GM10248 (cell line): ENCODE measurements around the gene MYORG.

Source experiments
- CTCF ChIA-PET: fragments of 300-600 bp; sonication (Branson Sonifier 250); formaldehyde crosslinking; extraction: SDS; loops from one replicate; lab custom pipeline; 2021; ENCODE audit warnings: antibody characterized with exemption; lab: Yijun Ruan, JAX
- POLR2A ChIA-PET: fragments of 350-650 bp; sonication (Branson Sonifier 250); formaldehyde crosslinking; extraction: SDS; loops from one replicate; lab custom pipeline; 2020; ENCODE audit warnings: antibody characterized with exemption; lab: Yijun Ruan, JAX
- DNase-seq: peaks from one replicate; pipeline ENCODE4 v3.0.0; 2012; ENCODE audit errors: extremely low spot score
- CTCF ChIP-seq: IDR thresholded peaks from 2 replicates; pipeline ENCODE4 v1.5.1; 2012; ENCODE audit warnings: mild to moderate bottlenecking, low read depth; ENCODE audit errors: extremely low read depth, missing control alignments, control extremely low read depth

The MYORG gene

GRCh38 chr9:34337403-34337802 is 39.3 kb downstream of the MYORG start:
- ChIA-PET POLR2A (no interaction called here), CTCF (interaction anchor here (0.9 to 8.0 kb wide), 2 partner anchors 39 to 83 kb away, joined by 3 to 162 read pairs; partner anchors contain the start of gene MYORG)
- no peak for TF ChIP-seq CTCF
- DNase-seq, result no peak

- no peak for DNase-seq
- CTCF ChIA-PET, result interaction anchor here (0.7 to 8.0 kb wide), 4 partner anchors 24 to 256 kb away, joined by 3 to 162 read pairs (median 6); partner anchors contain the start of gene MYORG
- TF ChIP-seq CTCF, result no peak
- POLR2A ChIA-PET, result interaction anchor here (0.5 to 2.8 kb wide), 2 partner anchors 13 to 41 kb away, joined by 4 to 9 read pairs; partner anchors contain the start of gene MYORG
These were observed 41.3 kb downstream of the MYORG start for GRCh38 chr9:34335376-34335775.

- ChIA-PET POLR2A (interaction anchor here (0.9 to 2.8 kb wide), 2 partner anchors 42 to 44 kb away, joined by 3 to 9 read pairs; partner anchors contain the start of gene MYORG), CTCF (interaction anchor here (0.8 to 8.0 kb wide), 6 partner anchors 11 to 257 kb away, joined by 3 to 162 read pairs (median 6); partner anchors contain the start of gene MYORG)
- DNase-seq, result no peak
- TF ChIP-seq CTCF, result no peak
These were observed 41.8 kb downstream of the MYORG start for GRCh38 chr9:34334916-34335315.

- DNase-seq, result no peak
- CTCF ChIA-PET, result interaction anchor here (0.7 to 8.0 kb wide), 10 partner anchors 10 to 597 kb away, joined by 3 to 162 read pairs (median 6); partner anchors contain the start of gene MYORG
- POLR2A ChIA-PET, result interaction anchor here (0.6 to 2.8 kb wide), 3 partner anchors 42 to 364 kb away, joined by 3 to 9 read pairs (median 8); partner anchors contain the start of gene MYORG
- no peak for TF ChIP-seq CTCF
These were observed 42.3 kb downstream of the MYORG start for GRCh38 chr9:34334337-34334824.

- DNase-seq, result no peak
- ChIA-PET CTCF (interaction anchor here (0.7 to 8.0 kb wide), 12 partner anchors 11 to 596 kb away, joined by 3 to 162 read pairs (median 6); partner anchors contain the start of gene MYORG), POLR2A (interaction anchor here (0.6 to 2.8 kb wide), 2 partner anchors 43 to 364 kb away, joined by 8 to 9 read pairs; partner anchors contain the start of gene MYORG)
- TF ChIP-seq CTCF, result no peak
These were observed 42.9 kb downstream of the MYORG start for GRCh38 chr9:34333836-34334235.

GRCh38 chr9:34332076-34332964 is 44.4 kb downstream of the MYORG start:
- POLR2A ChIA-PET, result interaction anchor here (0.6 kb wide), 1 partner anchor 42 kb away, joined by 3 read pairs; no protein-coding TSS in a partner anchor
- CTCF ChIA-PET, result interaction anchor here (1.0 to 8.0 kb wide), 18 partner anchors 9 to 303 kb away, joined by 3 to 162 read pairs (median 5); partner anchors contain the start of gene MYORG
- peak; percentile 47 for TF ChIP-seq CTCF
- no peak for DNase-seq
